ENCODE measurements around the gene TEKT5.
"Not testable (repeated sequence)": the region's sequence is repeated elsewhere in the genome, so short reads cannot be mapped to it uniquely, and the experiment has no call there.

Gene TEKT5

GRCh38 chr16:10683170-10683569 lies 11.6 kb downstream of the TEKT5 start:
- Histone ChIP-seq H3K4me3 (ENCODE audit: low read depth in 1 of 2, low read length in 1 of 2) (no peak overlapping the region), H3K27ac (no peak overlapping the region), H3K27me3 (no peaks in the 10 kb centered on the region), H3K9me3 (no peaks in the 10 kb centered on the region), H3K36me3 (no peaks in the 10 kb centered on the region), H3K4me1 (ENCODE audit: control insufficient read depth in 1 of 2, insufficient read depth in 1 of 2, low read depth in 1 of 2, low read length in 1 of 2) (no peaks in the 10 kb centered on the region)
- TF ChIP-seq CTCF (IDR thresholded peaks at IDR 0.05): no peak

GRCh38 chr16:10682604-10683003 lies 12.1 kb downstream of the TEKT5 start:
- H3K27ac ChIP-seq: no peak overlapping the region

GRCh38 chr16:10681310-10682308 lies 13.1 kb downstream of the TEKT5 start:
- Histone ChIP-seq H3K27me3 (no peaks in the 10 kb centered on the region), H3K4me1 (ENCODE audit: control insufficient read depth in 1 of 2, insufficient read depth in 1 of 2, low read depth in 1 of 2, low read length in 1 of 2) (no peaks in the 10 kb centered on the region), H3K4me3 (ENCODE audit: low read depth in 1 of 2, low read length in 1 of 2) (no peak overlapping the region), H3K36me3 (no peaks in the 10 kb centered on the region), H3K9me3 (no peaks in the 10 kb centered on the region), H3K27ac (no peak overlapping the region)
- TF ChIP-seq CTCF (IDR thresholded peaks at IDR 0.05): no peak

More at GRCh38 chr16:10682604-10683003, 12.1 kb downstream of the TEKT5 start:
- no peaks in the 10 kb centered on the region for H3K4me1 ChIP-seq (ENCODE audit: control insufficient read depth in 1 of 2, insufficient read depth in 1 of 2, low read depth in 1 of 2, low read length in 1 of 2)
- no peak overlapping the region for H3K4me3 ChIP-seq (ENCODE audit: low read depth in 1 of 2, low read length in 1 of 2)
- no peak for TF ChIP-seq CTCF (IDR thresholded peaks at IDR 0.05)
- no peaks in the 10 kb centered on the region for H3K27me3 ChIP-seq
- no peaks in the 10 kb centered on the region for H3K9me3 ChIP-seq
- no peaks in the 10 kb centered on the region for H3K36me3 ChIP-seq

GRCh38 chr16:10679921-10680320 lies 14.8 kb downstream of the TEKT5 start:
- Histone ChIP-seq H3K9me3 (no peaks in the 10 kb centered on the region), H3K27me3 (no peaks in the 10 kb centered on the region), H3K27ac (no peak overlapping the region), H3K4me3 (ENCODE audit: low read depth in 1 of 2, low read length in 1 of 2) (no peak overlapping the region), H3K36me3 (no peaks in the 10 kb centered on the region), H3K4me1 (ENCODE audit: control insufficient read depth in 1 of 2, insufficient read depth in 1 of 2, low read depth in 1 of 2, low read length in 1 of 2) (no peaks in the 10 kb centered on the region)
- no peak for TF ChIP-seq CTCF (IDR thresholded peaks at IDR 0.05)

GRCh38 chr16:10679441-10679840 lies 15.3 kb downstream of the TEKT5 start:
- H3K27me3 ChIP-seq; H3K36me3 ChIP-seq; H3K4me3 ChIP-seq (ENCODE audit: low read depth in 1 of 2, low read length in 1 of 2); H3K27ac ChIP-seq; H3K4me1 ChIP-seq (ENCODE audit: control insufficient read depth in 1 of 2, insufficient read depth in 1 of 2, low read depth in 1 of 2, low read length in 1 of 2); H3K9me3 ChIP-seq: not testable (repeated sequence)

GRCh38 chr16:10678655-10679054 lies 16.1 kb downstream of the TEKT5 start:
- H3K36me3 ChIP-seq: no peaks in the 10 kb centered on the region
- H3K4me3 ChIP-seq (ENCODE audit: low read depth in 1 of 2, low read length in 1 of 2): no peak overlapping the region
- no peaks in the 10 kb centered on the region for H3K27me3 ChIP-seq
- TF ChIP-seq CTCF (IDR thresholded peaks at IDR 0.05): no peak
- H3K27ac ChIP-seq: no peak overlapping the region
- no peaks in the 10 kb centered on the region for H3K9me3 ChIP-seq
- no peaks in the 10 kb centered on the region for H3K4me1 ChIP-seq (ENCODE audit: control insufficient read depth in 1 of 2, insufficient read depth in 1 of 2, low read depth in 1 of 2, low read length in 1 of 2)
